Measurements from ENCODE around the gene CSNK1E. TPM values are rescaled to one million over a fixed set of nuclear protein-coding genes. Genes with fewer than 3 reads are reported as not detected.
A peak's percentile ranks its signal among the peaks of the same experiment; 100 is the strongest.

The CSNK1E gene
- total and polyA plus RNA-seq, 9 of the 15 experiments (the other 6 are each of a cell fraction or from before 2014, with no cell fraction given) = 2.7 to 70.0 (median 41.3) TPM

- TF ChIP-seq CREB1 (IDR thresholded peaks at IDR 0.05) = peak; percentile 40; the same call in 1 of the 2 replicates
- no peak for TF ChIP-seq CREB1 (CRISPR knock-in tag; IDR thresholded peaks at IDR 0.05)
Observed at GRCh38 chr22:38317995-38318715, 922 bp upstream of the CSNK1E start (continued).

- Histone ChIP-seq H2AFZ (ENCODE audit: low read depth, low read length) (no peak overlapping the region), H3K4me3 (peak overlapping the region; percentile 86), H3K9me3 (replicated peaks; ENCODE audit: control insufficient read depth, insufficient read depth, low read depth, low read length) (no peaks in the 10 kb centered on the region), H3K36me3 (ENCODE audit: control insufficient read depth, insufficient read depth, low read length) (peaks cover 27% of the 10 kb centered on the region; the same call in 1 of the 3 replicates), H3K27me3 (ENCODE audit: control insufficient read depth in 2 of 2, insufficient read depth in 2 of 2, low read length in 2 of 2) (no peaks in the 10 kb centered on the region; a peak in 1 of 5 replicates), H3K4me2 (ENCODE audit: insufficient read depth, low read length) (peak overlapping the region; percentile 78), H4K20me1 (replicated peaks; ENCODE audit: control insufficient read depth, insufficient read depth, low read length) (peaks cover 31% of the 10 kb centered on the region), H3K27ac (ENCODE audit: extremely low read depth, low read depth, low read length) (peak overlapping the region; percentile 72; the same call in 2 of the 3 replicates), H3K79me2 (ENCODE audit: control insufficient read depth, insufficient read depth, low read length) (peaks cover 56% of the 10 kb centered on the region), H3K9ac (ENCODE audit: insufficient read depth in 1 of 2, low read depth in 2 of 2, low read length in 2 of 2) (peak overlapping the region; percentile 78 to 92), H3K9me1 (ENCODE audit: control insufficient read depth, insufficient read depth, low read length) (no peaks in the 10 kb centered on the region), H3K4me1 (replicated peaks in 1 of 2; ENCODE audit: control insufficient read depth in 2 of 2, insufficient read depth in 2 of 2, low read length in 2 of 2) (peaks cover 23 to 48% of the 10 kb centered on the region in 2 experiments)
- peak; percentile 34 for ATAC-seq
- CTCF ChIA-PET (ENCODE audit: low intra/inter-chr PET ratio) = no interaction called here
- POLR2A ChIA-PET = interaction anchor here (1.1 to 1.7 kb wide), 3 partner anchors 10 to 50 kb away, joined by 4 to 9 read pairs (median 6); no protein-coding TSS in a partner anchor
- BruUV-seq (replicated peaks) = no TSS peak
- no peak for FAIRE-seq
- intact Hi-C loops (cut with micrococcal nuclease) = no loop called here
- DNase-seq (ENCODE audit: extremely low read depth in 1 of 4, low spot score in 3 of 4) = peak; percentile 51 to 79 (median 70)
- under 1% methylated on average over 22 of the region's 52 CpGs for WGBS (ENCODE audit: insufficient coverage, low coverage, missing lambda C conversion rate)
- in situ Hi-C loops (cut with MboI) = no loop called here
- TF ChIP-seq RBBP5 (IDR thresholded peaks at IDR 0.05; ENCODE audit: borderline replicate concordance, insufficient read depth, low read length, poor library complexity, severe bottlenecking) (peak; percentile 89), CXXC5 (CRISPR knock-in tag; IDR thresholded peaks at IDR 0.05) (peak; percentile 11; the same call in 1 of the 2 replicates), FIP1L1 (IDR thresholded peaks at IDR 0.05; ENCODE audit: low read depth, low read length, poor library complexity, severe bottlenecking) (no peak), PURB (CRISPR knock-in tag; IDR thresholded peaks at IDR 0.05; ENCODE audit: low read depth) (no peak), EGR1 (conservative IDR thresholded peaks at IDR 0.05) (0 out of 2 replicates have a peak, but pooled peaks have one; percentile 9), HMGN3 (IDR thresholded peaks at IDR 0.05; ENCODE audit: borderline replicate concordance, extremely low read depth, insufficient read length, low read depth, low read length) (peak; percentile 43), MAZ (CRISPR knock-in tag; conservative IDR thresholded peaks at IDR 0.05 in 1 of 2, IDR thresholded peaks at IDR 0.05 in 1 of 2) (peak in 1 of 2 experiments; percentile 48; a peak in 2 of 4 replicates), EP400 (IDR thresholded peaks at IDR 0.05) (peak; percentile 33; the same call in 1 of the 2 replicates), KDM1A (IDR thresholded peaks at IDR 0.05) (peak; percentile 57 to 66; a peak in 2 of 4 replicates), ZBTB7A (IDR thresholded peaks at IDR 0.05; ENCODE audit: borderline replicate concordance, control insufficient read depth, low read depth, low read length) (peak; percentile 67; the same call in 1 of the 2 replicates), SAFB (IDR thresholded peaks at IDR 0.05; ENCODE audit: borderline replicate concordance, low read depth, low read length) (peak; percentile 96), NONO (IDR thresholded peaks at IDR 0.05; ENCODE audit: low read depth in 2 of 2, low read length in 1 of 2) (peak in 1 of 2 experiments; percentile 37; a peak in 1 of 4 replicates), ZNF134 (CRISPR knock-in tag; conservative IDR thresholded peaks at IDR 0.05) (no peak), L3MBTL2 (IDR thresholded peaks at IDR 0.05) (0 out of 2 replicates have a peak, but pooled peaks have one; percentile 15)
- TF ChIP-seq, protein P1, sequence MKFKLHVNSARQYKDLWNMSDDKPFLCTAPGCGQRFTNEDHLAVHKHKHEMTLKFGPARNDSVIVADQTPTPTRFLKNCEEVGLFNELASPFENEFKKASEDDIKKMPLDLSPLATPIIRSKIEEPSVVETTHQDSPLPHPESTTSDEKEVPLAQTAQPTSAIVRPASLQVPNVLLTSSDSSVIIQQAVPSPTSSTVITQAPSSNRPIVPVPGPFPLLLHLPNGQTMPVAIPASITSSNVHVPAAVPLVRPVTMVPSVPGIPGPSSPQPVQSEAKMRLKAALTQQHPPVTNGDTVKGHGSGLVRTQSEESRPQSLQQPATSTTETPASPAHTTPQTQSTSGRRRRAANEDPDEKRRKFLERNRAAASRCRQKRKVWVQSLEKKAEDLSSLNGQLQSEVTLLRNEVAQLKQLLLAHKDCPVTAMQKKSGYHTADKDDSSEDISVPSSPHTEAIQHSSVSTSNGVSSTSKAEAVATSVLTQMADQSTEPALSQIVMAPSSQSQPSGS (CRISPR knock-in tag; IDR thresholded peaks at IDR 0.05) = no peak
Observed at GRCh38 chr22:38316364-38317121, 690 bp downstream of the CSNK1E start.
